GM18499 (cell line): ENCODE results near the gene HGS.
A peak's percentile ranks its signal among the peaks of the same experiment; 100 is the strongest.

Experiments used
- ATAC-seq: cut with Tn5 transposase; IDR thresholded peaks from one replicate; pipeline ENCODE4 v1.9.1; 2021; ENCODE audit warnings: moderate number of reproducible peaks; ENCODE audit not compliant: insufficient read depth, unreplicated experiment

Gene HGS, protein sequence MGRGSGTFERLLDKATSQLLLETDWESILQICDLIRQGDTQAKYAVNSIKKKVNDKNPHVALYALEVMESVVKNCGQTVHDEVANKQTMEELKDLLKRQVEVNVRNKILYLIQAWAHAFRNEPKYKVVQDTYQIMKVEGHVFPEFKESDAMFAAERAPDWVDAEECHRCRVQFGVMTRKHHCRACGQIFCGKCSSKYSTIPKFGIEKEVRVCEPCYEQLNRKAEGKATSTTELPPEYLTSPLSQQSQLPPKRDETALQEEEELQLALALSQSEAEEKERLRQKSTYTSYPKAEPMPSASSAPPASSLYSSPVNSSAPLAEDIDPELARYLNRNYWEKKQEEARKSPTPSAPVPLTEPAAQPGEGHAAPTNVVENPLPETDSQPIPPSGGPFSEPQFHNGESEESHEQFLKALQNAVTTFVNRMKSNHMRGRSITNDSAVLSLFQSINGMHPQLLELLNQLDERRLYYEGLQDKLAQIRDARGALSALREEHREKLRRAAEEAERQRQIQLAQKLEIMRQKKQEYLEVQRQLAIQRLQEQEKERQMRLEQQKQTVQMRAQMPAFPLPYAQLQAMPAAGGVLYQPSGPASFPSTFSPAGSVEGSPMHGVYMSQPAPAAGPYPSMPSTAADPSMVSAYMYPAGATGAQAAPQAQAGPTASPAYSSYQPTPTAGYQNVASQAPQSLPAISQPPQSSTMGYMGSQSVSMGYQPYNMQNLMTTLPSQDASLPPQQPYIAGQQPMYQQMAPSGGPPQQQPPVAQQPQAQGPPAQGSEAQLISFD

DNA sequence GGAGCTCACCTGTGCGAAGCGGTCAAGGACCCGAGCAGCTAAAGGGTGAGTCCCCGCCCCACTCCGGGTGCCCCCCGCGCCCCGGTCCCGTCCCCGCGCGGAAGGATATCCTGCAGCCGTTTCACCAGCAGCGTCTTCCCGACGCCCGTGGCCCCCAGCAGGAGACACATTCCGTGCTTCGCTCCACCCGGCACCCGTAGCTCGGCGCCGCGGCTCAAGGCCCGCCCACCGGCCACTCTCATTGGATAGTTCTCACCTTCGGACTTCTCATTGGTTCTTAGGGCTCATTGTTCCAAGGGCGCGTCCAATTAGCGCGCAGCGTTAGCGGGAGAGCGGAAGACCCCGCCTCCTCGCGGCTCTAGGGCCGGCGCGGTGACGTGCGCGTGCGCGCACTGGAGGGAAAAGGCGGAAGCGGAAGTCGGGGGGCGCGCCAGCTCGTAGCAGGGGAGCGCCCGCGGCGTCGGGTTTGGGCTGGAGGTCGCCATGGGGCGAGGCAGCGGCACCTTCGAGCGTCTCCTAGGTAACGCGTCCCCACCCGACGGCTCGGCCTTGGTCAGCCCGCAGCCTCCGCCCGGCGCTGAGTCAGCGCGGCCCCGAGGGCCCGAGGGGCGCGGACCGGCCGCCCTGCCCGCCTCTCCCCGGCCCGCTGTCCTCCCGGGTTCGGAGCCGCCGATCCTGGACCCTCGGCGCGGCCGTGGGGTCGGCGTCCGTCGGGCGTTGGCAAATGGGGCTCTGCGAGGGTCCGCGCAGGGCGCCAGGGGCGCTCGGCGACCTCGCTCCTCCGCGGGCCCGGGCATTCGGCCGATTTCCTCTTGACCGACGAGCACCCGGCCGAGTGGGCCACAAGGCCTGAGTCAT is at the start of gene HGS, which contains the start of gene ARL16:
HGS (plus strand) TSS at position 428 of the 858 bp plus-strand sequence; CDS start at position 484, 56 bp downstream.
ARL16 (minus strand) TSS at position 214 of the 858 bp plus-strand sequence; CDS start at position 170, 44 bp downstream.
- peak; percentile 92 for ATAC-seq

DNA sequence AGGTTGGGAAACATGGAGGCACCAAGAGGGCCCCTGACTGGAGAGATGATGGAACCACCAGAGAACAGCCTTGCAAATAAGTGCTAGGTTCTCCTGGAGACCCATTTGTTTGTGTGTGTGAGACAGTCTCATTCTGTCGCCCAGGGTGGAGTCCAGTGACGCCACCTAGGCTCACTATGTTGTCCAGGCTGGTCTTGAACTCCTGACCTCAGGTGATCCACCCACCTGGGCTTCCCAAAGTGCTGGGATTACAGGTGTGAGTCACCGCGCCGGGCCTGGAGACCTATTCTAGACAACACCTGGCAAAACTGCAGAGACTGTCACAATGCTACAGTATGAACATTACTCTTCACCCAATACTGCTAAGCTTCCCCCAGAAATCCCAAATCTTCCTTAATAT is 48.4 kb upstream of the HGS start:
- ATAC-seq = no peak

DNA sequence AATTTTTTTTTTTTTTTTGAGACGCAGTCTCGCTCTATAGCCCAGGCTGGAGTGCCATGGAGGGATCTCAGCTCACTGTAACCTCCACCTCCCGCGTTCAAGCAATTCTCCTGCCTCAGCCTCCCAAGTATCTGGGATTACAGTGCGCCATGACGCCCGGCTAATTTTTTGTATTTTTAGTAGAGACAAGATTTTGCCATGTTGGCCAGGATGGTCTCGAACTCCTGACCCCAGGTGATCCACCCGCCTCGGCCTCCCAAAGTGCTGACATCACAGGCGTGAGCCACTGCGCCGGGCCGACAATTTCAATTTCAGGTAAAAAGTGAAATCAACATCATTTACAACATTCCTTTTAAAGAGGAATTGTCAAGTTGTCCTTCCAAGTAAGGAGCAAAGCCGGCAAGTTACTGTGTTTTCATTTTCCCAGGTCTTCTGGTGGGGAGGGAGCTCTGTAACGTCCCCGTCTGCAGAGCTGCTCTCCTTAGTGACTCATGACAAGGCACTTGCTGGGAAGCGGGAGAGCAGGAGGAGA is 47.8 kb upstream of the HGS start:
- ATAC-seq = no peak

DNA sequence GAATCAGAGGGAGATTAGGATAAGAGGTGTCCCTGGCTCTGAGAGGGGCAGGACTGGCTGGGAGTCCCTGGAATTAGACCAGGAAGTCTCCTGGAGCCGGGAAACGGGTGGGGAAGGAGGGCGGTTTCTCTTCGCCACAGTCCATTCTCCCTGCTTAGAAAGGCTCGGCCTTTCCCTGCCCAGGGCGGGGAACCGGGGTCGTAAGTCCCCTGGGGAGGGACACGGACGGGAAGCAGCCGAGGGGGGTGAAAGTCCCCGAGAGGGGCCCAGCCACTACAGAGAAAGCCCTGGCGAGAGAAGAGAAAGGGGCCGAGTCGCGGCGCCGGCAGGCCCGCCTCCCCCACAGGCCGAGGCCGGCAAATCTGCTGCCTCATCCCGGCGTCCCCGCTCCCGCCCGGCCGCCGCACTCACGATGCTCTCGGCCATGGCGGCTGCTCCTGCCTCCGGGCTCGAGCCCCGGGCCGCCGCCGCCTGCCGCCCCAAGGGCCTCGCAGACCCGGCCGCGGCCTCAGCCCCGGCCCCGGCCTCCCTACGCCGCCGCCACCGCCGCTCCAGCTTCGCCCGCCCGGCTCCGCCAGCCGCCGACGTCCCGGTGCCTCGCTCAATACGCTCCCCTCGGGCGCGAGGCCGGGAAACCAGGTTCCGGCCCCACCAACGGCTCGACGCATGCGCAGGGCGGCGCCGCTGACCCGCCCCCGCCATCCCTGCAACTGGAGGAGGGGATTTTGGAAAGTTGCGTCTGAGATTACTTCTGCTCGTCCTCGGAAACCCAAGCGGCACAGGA is 47.1 kb upstream of the HGS start, which contains the start of the genes NPLOC4 and TSPAN10:
NPLOC4 (minus strand) TSS at position 608 of the 784 bp plus-strand sequence; CDS start at position 426, 182 bp downstream.
TSPAN10 (plus strand) TSS at position 692 of the 784 bp plus-strand sequence. CDS start 5,217 bp downstream, outside the sequence.
- no peak for ATAC-seq

DNA sequence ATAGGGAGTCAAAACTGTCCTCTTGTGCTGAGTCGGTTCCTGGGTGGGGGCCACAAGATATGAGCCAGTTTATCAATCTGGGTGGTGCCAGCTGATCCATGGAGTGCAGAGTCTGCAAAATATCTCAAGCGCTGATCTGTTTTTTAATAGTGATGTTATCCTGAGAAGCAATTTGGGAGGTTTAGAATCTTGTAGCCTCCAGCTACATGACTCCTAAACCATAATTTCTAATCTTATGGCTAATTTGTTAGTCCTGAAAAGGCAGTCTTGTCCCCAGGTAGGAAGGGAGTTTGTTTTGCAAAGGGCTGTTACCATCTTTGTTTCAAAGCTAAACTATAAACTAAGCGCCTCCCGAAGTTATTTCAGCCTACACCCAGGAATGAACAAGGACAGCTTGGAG is 45.1 kb upstream of the HGS start:
- no peak for ATAC-seq

DNA sequence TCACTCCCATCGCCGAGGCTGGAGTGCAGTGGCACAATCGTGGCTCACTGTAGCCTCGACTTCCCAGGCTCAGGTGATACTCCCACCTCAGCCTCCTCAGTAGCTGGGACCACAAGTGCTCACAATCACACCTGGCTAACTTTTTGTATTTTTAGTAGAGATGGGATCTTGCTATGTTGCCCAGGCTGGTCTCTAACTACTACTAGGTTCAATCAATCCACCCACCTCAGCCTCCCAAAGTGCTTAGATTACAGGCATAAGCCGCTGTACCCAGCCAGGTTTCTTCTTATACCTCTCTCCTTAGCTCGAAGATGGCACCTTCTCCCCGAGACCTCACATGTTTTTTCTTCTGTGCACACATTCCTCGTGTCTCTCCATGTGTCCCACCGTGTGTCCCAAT is 43.8 kb upstream of the HGS start:
- ATAC-seq = no peak

DNA sequence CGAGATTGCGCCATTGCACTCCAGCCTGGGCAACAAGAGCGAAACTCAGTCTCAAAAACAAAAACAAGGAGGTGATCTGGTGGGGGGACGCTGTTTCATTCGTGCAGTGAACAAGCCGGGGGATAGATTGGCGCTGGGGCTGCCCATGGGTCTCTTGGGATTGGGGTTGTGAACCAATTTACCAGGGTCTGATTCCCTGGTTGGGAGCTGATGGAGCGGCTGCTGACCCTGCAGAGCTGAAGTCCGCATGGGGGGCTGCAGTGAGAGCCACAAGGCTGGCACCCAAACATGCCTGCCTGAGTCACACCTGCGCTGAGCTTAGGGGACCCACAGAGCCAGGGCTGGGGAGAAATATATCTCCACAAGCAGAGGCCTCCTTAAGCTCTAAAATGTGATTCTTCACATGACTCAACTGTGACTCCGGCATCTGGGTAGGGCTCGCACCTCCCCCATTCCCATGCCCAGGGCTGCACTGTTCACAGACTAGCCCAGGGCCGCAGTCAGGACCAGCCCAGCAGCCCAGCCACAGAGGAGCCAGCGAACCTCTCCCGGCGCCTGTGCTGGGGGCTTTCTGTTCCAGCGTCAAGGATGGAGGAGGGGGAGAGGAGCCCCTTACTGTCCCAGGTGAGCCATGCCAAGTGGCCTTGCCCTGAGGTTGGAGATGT is 41.9 kb upstream of the HGS start:
- ATAC-seq = no peak

DNA sequence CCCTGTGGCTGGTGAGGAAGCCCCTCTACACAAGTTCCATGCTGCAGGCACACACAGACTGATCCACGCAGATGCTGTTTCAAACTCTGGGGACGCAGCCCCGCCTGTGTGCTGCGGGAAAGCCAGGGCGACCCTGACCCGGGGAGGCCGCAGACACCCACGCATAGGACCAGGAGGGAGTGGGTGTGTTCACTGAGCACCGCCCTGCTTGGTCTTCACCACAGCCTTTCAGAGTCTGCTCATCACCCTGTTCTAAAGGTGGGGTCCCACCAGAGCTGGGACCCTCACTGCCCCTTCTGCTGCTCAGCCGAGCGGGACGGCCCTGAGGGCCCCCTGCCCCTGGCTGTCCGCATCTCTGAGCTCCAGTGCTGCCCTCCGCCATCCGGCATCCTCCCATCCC is 39.3 kb upstream of the HGS start:
- ATAC-seq = no peak

DNA sequence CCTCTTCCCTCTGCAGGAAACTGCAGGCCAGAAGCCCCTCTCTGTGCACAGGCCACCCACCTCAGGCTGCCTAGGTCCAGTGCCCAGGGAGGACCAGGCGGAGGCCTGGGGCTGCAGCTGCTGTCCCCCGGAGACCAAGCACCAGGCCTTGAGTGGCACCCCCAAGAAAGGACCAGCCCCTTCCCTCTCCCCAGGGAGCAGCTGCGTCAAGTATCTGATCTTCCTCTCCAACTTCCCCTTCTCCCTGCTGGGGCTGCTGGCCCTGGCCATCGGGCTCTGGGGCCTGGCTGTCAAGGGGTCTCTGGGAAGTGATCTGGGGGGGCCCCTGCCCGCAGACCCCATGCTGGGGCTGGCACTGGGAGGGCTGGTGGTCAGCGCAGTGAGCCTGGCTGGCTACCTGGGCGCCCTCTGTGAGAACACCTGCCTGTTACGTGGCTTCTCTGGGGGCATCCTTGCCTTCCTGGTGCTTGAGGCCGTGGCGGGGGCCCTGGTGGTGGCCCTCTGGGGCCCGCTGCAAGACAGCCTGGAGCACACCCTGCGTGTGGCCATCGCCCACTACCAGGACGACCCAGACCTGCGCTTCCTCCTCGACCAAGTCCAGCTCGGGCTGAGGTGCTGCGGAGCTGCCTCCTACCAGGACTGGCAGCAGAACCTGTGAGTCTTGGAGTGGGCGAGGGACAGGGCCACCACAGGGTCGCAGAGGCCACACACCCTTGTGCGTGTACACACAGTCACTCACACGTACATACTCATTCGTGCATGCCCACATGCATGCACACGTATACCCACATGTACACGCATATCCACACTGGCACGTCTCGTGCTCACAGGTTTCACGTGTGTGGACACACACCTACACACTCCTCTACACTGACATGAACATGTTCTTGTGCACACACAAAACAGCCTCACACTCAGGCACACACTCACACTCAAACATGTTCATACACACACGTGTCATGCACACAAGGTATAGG is 38.5 kb upstream of the HGS start:
- ATAC-seq = no peak

DNA sequence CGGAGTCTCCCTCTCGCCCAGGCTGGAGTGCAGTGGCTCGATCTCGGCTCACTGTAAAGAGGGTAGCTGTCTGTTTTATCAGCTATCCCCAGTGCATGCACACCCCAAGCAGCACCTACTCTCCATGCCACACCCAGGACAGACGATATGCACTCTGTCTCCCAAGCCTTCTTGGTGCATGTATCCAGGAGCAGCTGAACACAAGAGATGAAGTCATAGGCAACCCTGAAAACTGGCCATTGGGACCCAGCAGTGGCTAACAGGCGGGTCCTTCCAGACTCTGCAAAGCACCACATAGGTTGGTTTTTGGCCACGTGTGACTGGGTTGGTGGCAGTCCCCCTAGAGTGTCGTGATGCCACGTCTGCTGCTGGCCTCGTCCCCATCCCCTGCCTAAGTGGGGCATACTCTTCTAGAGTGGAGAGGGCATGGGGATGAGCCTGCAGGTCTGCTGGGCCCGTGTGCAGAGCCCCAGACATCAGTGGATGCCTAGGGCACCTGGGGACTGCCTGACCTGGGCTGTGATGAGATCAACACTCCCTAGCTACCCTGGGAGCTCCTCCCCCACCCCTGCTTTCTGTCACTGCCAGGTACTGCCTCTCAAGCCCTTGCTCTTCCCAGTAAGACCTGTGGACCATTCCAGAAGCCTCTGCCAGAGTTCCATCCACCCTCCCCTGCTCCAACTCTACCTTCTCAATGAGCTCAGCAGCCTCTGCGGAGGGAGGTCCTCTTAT is 36.8 kb upstream of the HGS start:
- ATAC-seq = no peak

DNA sequence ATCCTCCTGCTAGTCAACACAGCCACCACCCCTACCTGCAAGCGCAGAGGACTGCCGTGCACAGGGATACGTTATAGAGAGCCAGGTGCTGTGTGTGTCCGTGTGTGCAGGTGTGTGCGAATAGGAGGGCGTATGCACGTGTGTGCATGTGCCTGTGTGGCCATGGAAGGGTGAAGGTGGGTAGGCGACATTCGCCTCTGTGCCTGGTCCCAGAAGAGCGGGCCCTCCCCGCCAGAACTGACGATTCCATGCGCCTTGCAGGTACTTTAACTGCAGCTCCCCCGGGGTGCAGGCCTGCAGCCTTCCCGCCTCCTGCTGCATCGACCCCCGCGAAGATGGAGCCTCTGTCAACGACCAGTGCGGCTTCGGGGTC is 36.2 kb upstream of the HGS start:
- ATAC-seq = no peak

DNA sequence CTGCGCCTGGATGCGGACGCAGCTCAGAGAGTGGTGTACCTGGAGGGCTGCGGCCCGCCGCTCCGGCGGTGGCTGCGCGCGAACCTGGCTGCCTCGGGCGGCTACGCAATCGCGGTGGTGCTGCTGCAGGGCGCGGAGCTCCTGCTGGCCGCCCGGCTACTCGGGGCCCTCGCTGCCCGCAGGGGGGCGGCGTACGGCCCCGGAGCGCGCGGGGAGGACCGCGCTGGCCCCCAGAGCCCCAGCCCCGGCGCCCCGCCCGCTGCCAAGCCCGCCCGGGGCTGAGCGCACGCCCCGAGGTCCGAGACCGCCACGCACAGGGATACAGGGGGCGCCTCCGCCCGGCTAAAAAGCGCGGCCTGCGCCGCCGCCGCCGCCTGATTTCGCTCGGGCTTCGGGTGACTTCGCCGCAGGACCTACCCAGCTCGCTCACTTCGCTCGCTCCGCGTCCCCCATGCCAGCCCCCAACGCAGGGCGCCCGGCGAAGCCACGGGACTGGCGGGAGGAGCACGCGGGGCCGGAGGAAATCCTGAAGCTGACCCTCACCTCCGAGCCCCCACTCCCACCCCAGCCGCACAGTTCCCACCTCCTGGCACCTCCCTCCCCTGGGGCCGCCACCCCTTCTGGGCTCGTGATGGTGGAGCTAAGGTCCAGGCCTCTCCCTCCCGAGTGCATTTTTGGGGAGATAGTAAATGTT is 35.7 kb upstream of the HGS start:
- ATAC-seq = no peak

DNA sequence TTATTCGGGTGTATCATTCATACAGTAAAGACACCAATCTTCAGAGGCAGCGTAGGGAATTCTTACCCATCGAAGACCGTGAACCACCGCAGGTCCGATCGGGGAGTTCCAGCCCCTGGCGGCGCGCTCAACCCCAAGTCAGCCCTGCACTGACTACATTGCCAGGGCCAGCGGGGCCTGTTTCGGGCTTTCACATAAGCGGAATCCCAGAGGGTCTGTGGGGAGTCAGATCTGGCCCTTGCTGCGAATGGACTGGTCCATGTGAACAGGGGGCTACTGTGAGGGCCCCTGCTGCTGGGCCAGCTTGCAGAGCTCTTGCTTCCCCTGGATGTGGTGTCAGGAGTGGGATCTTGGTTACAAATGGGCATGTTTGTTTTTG is 35.1 kb upstream of the HGS start:
- ATAC-seq = no peak

DNA sequence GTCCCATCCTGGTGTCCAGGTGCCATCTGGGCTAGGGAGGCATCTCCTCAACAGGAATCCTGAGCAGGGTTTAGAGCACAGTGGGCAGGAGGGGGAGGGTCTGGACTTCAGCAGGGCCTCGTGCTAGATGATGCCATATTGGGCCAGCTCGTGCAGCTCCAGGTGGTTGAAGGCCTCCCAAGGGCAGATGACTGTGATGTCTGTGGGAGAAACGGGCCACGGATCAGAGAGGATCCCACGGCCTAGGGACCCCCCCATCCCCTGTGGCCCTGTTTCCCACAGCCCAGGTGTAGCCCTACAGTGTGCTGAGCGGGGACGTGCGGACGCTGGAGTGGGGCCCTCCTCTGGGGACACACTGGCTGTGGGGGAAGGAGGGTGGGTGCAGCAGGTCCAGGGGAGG is 32.9 kb upstream of the HGS start:
- no peak for ATAC-seq

DNA sequence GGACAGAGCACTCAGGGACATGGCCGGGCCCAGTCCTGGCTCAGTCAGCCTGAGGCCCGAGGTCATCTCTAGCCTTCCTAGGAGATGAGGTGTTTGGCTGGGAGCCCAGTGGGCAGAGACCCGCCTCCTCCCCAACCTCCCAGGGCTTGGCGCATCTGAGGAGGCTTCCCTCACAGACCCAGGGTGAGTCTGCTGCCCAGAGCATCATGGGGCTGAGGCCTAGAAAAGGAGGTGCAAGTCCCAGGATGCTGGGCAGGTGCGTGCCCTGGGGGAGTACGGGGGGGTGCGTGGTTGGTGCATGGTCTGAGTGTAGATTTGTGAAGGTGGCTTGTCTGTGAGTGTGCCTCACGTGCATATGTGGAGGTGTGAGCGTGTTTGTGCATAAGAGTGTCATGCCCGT is 32.1 kb upstream of the HGS start:
- ATAC-seq = no peak

DNA sequence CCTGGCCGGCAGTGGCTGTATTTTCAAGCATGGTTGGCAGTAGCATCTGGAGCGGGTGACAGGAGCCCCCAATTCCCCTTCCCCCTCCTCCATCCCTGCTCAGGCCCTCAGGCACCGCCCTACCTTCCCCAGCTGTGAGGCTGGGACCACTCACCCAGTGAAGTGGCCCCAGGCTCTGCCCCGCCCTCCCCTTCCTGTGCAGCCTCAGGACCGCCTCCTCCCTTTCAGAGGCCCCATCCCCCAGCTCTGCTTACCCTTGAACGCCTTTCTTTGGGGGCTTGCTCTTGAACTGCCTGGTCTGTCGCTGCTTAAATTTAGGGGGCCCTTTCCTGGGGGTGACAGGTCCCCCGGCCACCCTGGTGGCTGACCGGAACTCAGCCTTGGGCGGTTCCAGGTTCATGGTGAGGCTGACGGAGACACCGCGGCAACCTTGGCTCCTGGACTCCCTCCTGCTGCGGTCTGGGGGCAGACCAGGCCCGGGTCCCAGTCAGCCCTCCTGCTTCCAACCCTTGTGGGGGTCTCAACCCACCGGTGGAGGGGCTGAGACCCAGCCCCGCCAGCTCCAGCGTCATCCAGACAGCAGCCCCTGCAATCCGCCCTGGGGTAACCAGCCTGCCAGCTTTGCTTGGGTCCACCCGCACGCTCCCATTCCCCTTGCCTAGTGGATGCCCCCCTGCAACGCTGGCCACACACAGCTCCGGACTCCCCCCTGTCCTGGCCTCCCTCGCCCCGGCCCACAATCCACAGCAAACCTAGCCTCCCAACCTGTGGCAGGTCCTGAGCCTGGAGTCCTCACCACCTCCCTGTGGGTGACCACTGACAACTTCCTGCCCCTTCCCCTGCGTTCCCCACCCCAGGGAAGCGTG is 30.7 kb upstream of the HGS start:
- ATAC-seq = no peak
